ENCODE data around the gene ATP1B1. TPM values are rescaled to one million over a fixed set of nuclear protein-coding genes. Genes with fewer than 3 reads are reported as not detected.

Gene ATP1B1
- total and polyA plus RNA-seq, 9 of the 15 experiments (the other 6 are each of a cell fraction or from before 2014, with no cell fraction given): 0.76 to 3.0 (median 1.7) TPM

GRCh38 chr1:169100208-169100607, 6.3 kb upstream of the ATP1B1 start (continued):
- TF ChIP-seq, protein P1, sequence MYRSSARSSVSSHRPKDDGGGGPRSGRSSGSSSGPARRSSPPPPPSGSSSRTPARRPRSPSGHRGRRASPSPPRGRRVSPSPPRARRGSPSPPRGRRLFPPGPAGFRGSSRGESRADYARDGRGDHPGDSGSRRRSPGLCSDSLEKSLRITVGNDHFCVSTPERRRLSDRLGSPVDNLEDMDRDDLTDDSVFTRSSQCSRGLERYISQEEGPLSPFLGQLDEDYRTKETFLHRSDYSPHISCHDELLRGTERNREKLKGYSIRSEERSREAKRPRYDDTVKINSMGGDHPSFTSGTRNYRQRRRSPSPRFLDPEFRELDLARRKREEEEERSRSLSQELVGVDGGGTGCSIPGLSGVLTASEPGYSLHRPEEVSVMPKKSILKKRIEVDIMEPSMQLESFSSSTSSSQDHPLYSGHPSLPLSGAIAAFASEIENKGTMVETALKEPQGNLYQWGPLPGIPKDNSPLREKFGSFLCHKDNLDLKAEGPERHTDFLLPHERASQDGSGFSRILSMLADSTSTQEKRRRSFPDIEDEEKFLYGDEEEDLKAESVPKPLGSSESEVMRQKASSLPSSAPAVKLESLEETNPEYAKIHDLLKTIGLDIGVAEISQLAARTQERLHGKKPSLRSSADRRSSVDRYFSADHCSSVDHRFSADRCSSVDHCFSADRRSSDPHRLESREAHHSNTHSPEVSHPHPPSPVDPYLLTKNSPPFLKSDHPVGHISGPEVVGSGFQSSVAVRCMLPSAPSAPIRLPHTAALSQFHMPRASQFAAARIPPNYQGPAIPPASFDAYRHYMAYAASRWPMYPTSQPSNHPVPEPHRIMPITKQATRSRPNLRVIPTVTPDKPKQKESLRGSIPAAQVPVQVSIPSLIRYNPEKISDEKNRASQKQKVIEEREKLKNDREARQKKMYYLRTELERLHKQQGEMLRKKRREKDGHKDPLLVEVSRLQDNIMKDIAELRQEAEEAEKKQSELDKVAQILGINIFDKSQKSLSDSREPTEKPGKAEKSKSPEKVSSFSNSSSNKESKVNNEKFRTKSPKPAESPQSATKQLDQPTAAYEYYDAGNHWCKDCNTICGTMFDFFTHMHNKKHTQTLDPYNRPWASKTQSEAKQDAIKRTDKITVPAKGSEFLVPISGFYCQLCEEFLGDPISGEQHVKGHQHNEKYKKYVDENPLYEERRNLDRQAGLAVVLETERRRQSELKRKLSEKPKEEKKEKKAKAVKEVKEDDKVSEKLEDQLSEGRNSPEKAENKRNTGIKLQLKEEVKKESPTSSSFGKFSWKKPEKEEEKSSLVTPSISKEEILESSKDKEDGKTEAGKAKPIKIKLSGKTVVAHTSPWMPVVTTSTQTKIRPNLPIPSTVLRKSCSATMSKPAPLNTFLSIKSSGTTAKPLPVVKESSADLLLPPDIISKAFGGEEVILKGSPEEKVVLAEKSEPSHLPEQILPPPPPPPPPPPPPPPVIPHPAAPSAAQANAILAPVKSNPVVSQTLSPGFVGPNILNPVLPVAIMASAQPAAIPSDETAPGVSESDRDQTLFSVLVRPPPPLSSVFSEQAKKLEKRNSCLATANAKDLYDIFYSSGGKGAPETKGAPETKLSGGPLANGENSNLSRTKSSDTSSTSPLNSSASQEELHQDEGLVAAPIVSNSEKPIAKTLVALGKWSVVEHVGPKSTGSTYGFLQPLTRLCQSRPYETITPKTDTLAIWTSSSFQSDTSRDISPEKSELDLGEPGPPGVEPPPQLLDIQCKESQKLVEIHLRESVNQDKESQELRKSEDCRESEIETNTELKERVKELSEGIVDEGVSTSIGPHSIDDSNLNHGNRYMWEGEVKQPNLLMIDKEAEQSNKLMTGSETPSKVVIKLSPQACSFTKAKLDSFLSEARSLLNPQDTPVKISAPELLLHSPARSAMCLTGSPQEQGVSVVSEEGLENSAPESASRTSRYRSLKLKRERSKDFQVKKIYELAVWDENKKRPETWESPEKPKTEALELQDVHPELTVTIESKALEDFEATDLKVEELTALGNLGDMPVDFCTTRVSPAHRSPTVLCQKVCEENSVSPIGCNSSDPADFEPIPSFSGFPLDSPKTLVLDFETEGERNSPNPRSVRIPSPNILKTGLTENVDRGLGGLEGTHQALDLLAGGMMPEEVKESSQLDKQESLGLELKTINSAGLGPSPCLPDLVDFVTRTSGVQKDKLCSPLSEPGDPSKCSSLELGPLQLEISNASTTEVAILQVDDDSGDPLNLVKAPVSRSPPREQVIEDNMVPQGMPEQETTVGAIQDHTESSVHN (IDR thresholded peaks at IDR 0.05; ENCODE audit: borderline replicate concordance in 1 of 2, low read depth in 1 of 2): no peak

- no peaks in the 10 kb centered on the region for H3K9me1 ChIP-seq (ENCODE audit: control insufficient read depth, insufficient read depth, low read length)
- BruUV-seq (replicated peaks): no TSS peak
- peaks cover 0 to 4% of the 10 kb centered on the region in 2 experiments; a peak in 2 of 5 replicates for H3K4me1 ChIP-seq (replicated peaks in 1 of 2; ENCODE audit: control insufficient read depth in 2 of 2, insufficient read depth in 2 of 2, low read length in 2 of 2)
- no peaks in the 10 kb centered on the region for H4K20me1 ChIP-seq (replicated peaks; ENCODE audit: control insufficient read depth, insufficient read depth, low read length)
- FAIRE-seq: no peak
- peaks cover 15 to 49% of the 10 kb centered on the region in 2 experiments for H3K27me3 ChIP-seq (ENCODE audit: control insufficient read depth in 2 of 2, insufficient read depth in 2 of 2, low read length in 2 of 2)
- no peaks in the 10 kb centered on the region for H3K36me3 ChIP-seq (ENCODE audit: control insufficient read depth, insufficient read depth, low read length)
- no peaks in the 10 kb centered on the region for H3K79me2 ChIP-seq (ENCODE audit: control insufficient read depth, insufficient read depth, low read length)
- H3K9ac ChIP-seq (ENCODE audit: insufficient read depth in 1 of 2, low read depth in 2 of 2, low read length in 2 of 2): no peak overlapping the region
- ChIA-PET POLR2A (interaction anchor here (0.6 to 1.2 kb wide), 3 partner anchors 9 to 33 kb away, joined by 3 read pairs; no protein-coding TSS in a partner anchor), CTCF (ENCODE audit: low intra/inter-chr PET ratio) (no interaction called here)
- intact Hi-C loops (cut with micrococcal nuclease): loop anchor here (10.0 kb wide), 1 partner anchor 444 kb away; no protein-coding TSS in a partner anchor
- in situ Hi-C loops (cut with MboI): no loop called here
- no peak overlapping the region for H2AFZ ChIP-seq (ENCODE audit: low read depth, low read length)
- WGBS (ENCODE audit: insufficient coverage, low coverage, missing lambda C conversion rate): 0% methylated on average over 3 of the region's 3 CpGs
- no peak overlapping the region for H3K27ac ChIP-seq (ENCODE audit: extremely low read depth, low read depth, low read length)
- DNase-seq (ENCODE audit: extremely low read depth in 1 of 4, low spot score in 3 of 4): no peak
- no peak for ATAC-seq
- TF ChIP-seq TCF7L2 (IDR thresholded peaks at IDR 0.05; ENCODE audit: low read depth, low read length) (no peak), ZNF165 (CRISPR knock-in tag; IDR thresholded peaks at IDR 0.05; ENCODE audit: borderline replicate concordance) (no peak)
- H3K4me3 ChIP-seq: no peak overlapping the region
- no peaks in the 10 kb centered on the region for H3K9me3 ChIP-seq (replicated peaks; ENCODE audit: control insufficient read depth, insufficient read depth, low read depth, low read length)
- H3K4me2 ChIP-seq (ENCODE audit: insufficient read depth, low read length): no peak overlapping the region
These were observed 5.8 kb upstream of the ATP1B1 start for GRCh38 chr1:169100651-169101088.
